Endothelial cell of umbilical vein (primary cell): ENCODE data around the gene EMCN. TPM values are rescaled to one million over a fixed set of nuclear protein-coding genes. Genes with fewer than 3 reads are reported as not detected.

ENCODE experiments used
- BruUV-seq: library from RNA; stranded (reverse); fragments of 400-500 nt; replicated peaks from 2 replicates; lab custom pipeline; 2021; lab: Mats Ljungman, UMichigan
- CTCF ChIA-PET: fragments of 300-600, 350-600 bp; sonication (Branson Sonifier 250); formaldehyde crosslinking; loops from one replicate; lab custom pipeline; 2021; ENCODE audit warnings: antibody characterized with exemption, inconsistent platforms; lab: Charles Lee
- POLR2A ChIA-PET: fragments of 300-600, 350-600 bp; sonication (Branson Sonifier 250); formaldehyde crosslinking; loops from one replicate; lab custom pipeline; 2021; ENCODE audit warnings: antibody characterized with exemption, inconsistent platforms; lab: Charles Lee
- DNase-seq: peaks from one replicate; pipeline ENCODE4 v3.0.0-alpha.2; 2011; ENCODE audit warnings: low read depth, low spot score
- FAIRE-seq: peaks from 2 replicates; lab custom pipeline; 2011; peaks lifted over from hg19 to GRCh38; lab: Jason Lieb, UNC
- H2AFZ ChIP-seq: 2 replicates; pipeline ENCODE4 v1.6.0; 2012; ENCODE audit warnings: low read depth, low read length, control low read depth, inconsistent platforms
- H3K27ac ChIP-seq: 2 replicates; pipeline ENCODE4 v1.5.1; 2011; ENCODE audit warnings: low read depth, mild to moderate bottlenecking, control low read depth, low read length, moderate library complexity; ENCODE audit not compliant: insufficient read depth
- H3K27me3 ChIP-seq, 2 experiments: 2 replicates each; pipeline versions ENCODE4 v1.6.0 to v1.6.1; 2011; ENCODE audit warnings: low read length in 2 of 2, mixed read lengths in 1 of 2; ENCODE audit not compliant: control insufficient read depth in 2 of 2, insufficient read depth in 2 of 2
- H3K36me3 ChIP-seq, 2 experiments: 2 replicates in 1 of 2; 3 replicates in 1 of 2; pipeline ENCODE4 v1.5.1; 2011; ENCODE audit warnings: low read length in 2 of 2, mild to moderate bottlenecking in 1 of 2, moderate library complexity in 1 of 2; ENCODE audit not compliant: control insufficient read depth in 2 of 2, insufficient read depth in 2 of 2; ENCODE audit errors: extremely low read depth in 1 of 2
- H3K4me1 ChIP-seq: 3 replicates; pipeline ENCODE4 v1.5.1; 2011; ENCODE audit warnings: mild to moderate bottlenecking, low read length; ENCODE audit not compliant: control insufficient read depth, insufficient read depth; ENCODE audit errors: extremely low read depth
- H3K4me2 ChIP-seq: 2 replicates; pipeline ENCODE4 v1.6.1; 2011; ENCODE audit warnings: low read length, control low read depth, mixed read lengths; ENCODE audit not compliant: insufficient read depth
- H3K4me3 ChIP-seq, 3 experiments: fragments of 200-600 bp in 1 of 3; sonication (generic), shearing (Covaris generic) in 1 of 3; replicated peaks in 1 of 3; 2 replicates each; pipeline ENCODE4 v1.5.1; 2011 to 2016; ENCODE audit warnings: control low read depth in 3 of 3, low read length in 3 of 3, mild to moderate bottlenecking in 2 of 3, inconsistent platforms in 1 of 3, low read depth in 1 of 3, moderate library complexity in 1 of 3; ENCODE audit not compliant: insufficient read depth in 1 of 3
- H3K79me2 ChIP-seq: 2 replicates; pipeline ENCODE4 v1.6.0; 2012; ENCODE audit warnings: low read length, inconsistent platforms; ENCODE audit not compliant: control insufficient read depth, insufficient read depth
- H3K9ac ChIP-seq: replicated peaks from 2 replicates; pipeline ENCODE3; 2011; ENCODE audit warnings: low read length, control low read depth; ENCODE audit not compliant: insufficient read depth; ENCODE audit errors: extremely low read depth
- H3K9me1 ChIP-seq: replicated peaks from 3 replicates; pipeline ENCODE4 v1.6.0; 2011; ENCODE audit warnings: mild to moderate bottlenecking, low read length; ENCODE audit not compliant: control insufficient read depth, insufficient read depth; ENCODE audit errors: extremely low read depth
- H3K9me3 ChIP-seq: replicated peaks from 2 replicates; pipeline ENCODE4 v1.5.1; 2012; ENCODE audit warnings: low read length, inconsistent platforms; ENCODE audit not compliant: control insufficient read depth, insufficient read depth
- H4K20me1 ChIP-seq: replicated peaks from 2 replicates; pipeline ENCODE3; 2011; ENCODE audit warnings: mild to moderate bottlenecking, low read length; ENCODE audit not compliant: control insufficient read depth, insufficient read depth; ENCODE audit errors: extremely low read depth
- EZH2 ChIP-seq: IDR thresholded peaks from 2 replicates; pipeline ENCODE4 v1.6.1; 2012; ENCODE audit warnings: borderline replicate concordance, low read depth, mild to moderate bottlenecking, moderate library complexity, low read length, inconsistent platforms; ENCODE audit not compliant: severe bottlenecking
- FOS ChIP-seq: IDR thresholded peaks from 2 replicates; pipeline ENCODE4 v1.6.1; 2011; ENCODE audit warnings: mild to moderate bottlenecking, low read length, moderate library complexity, borderline replicate concordance; ENCODE audit not compliant: insufficient read depth
- GATA2 ChIP-seq: IDR thresholded peaks from 2 replicates; pipeline ENCODE4 v1.7.0; 2011; ENCODE audit warnings: low read depth, mild to moderate bottlenecking, moderate library complexity, mixed read lengths, low read length; ENCODE audit not compliant: insufficient read length, insufficient read depth
- JUN ChIP-seq: IDR thresholded peaks from 2 replicates; pipeline ENCODE4 v1.6.1; 2011; ENCODE audit warnings: borderline replicate concordance, low read depth; ENCODE audit not compliant: insufficient read length, insufficient read depth
- MYC ChIP-seq: IDR thresholded peaks from one replicate; pipeline ENCODE4 v1.6.1; 2011; ENCODE audit warnings: mild to moderate bottlenecking, low read depth, low read length
- POLR2A ChIP-seq: IDR thresholded peaks from 2 replicates; pipeline ENCODE4 v1.6.1; 2012; ENCODE audit warnings: low read depth, mild to moderate bottlenecking, control low read depth, low read length
- POLR2AphosphoS5 ChIP-seq: IDR thresholded peaks from 2 replicates; pipeline ENCODE4 v1.6.1; 2012; ENCODE audit warnings: low read depth, mild to moderate bottlenecking, control low read depth, low read length, moderate library complexity; ENCODE audit not compliant: insufficient read depth
- dilution Hi-C: fragments of 300-500 bp; cut with MboI; formaldehyde crosslinking; loops from one replicate; pipeline ENCODE4 v1.15.0; 2019; ENCODE audit warnings: low sequenced_read_pairs; ENCODE audit not compliant: extremely low pct_ligation_motif_present
- intact Hi-C: fragments of 100-400 bp; cut with micrococcal nuclease; formaldehyde crosslinking; loops from one replicate; pipeline ENCODE4 v1.10.0; 2022
- polyA plus RNA-seq, 4 experiments: library from polyadenylated mRNA; depleted of rRNA in 3 of 4; stranded (reverse) in 3 of 4; unstranded in 1 of 4; fragments of >200 nt; gene quantifications; 2 replicates each; pipeline versions ENCODE4 v1.2.1 to v1.2.3, GENCODE V29; 2011 to 2012; ENCODE audit warnings: missing spikeins in 1 of 4
- total RNA-seq: library from RNA; stranded (reverse); gene quantifications from 2 replicates; pipeline ENCODE4 v1.2.3, GENCODE V29; 2021
- TF ChIP-seq, protein P1 (sequence below): IDR thresholded peaks from 2 replicates; pipeline ENCODE4 v1.6.1; 2011; ENCODE audit not compliant: insufficient read depth, insufficient read length
- TF ChIP-seq, protein P2 (sequence below), 2 donors: IDR thresholded peaks; 1 replicate in 1 of 2; 2 replicates in 1 of 2; pipeline ENCODE4 v1.5.1; 2011; ENCODE audit warnings: low read length in 2 of 2, mild to moderate bottlenecking in 2 of 2, moderate library complexity in 2 of 2, control low read depth in 1 of 2, inconsistent platforms in 1 of 2, low read depth in 1 of 2; ENCODE audit not compliant: insufficient read depth in 1 of 2; ENCODE audit errors: extremely low read depth in 1 of 2

Gene EMCN
- total and polyA plus RNA-seq, 2 donors (not counting 3 experiments of a cell fraction or from before 2014, with no cell fraction given), result 51.6 to 97.3 TPM

DNA sequence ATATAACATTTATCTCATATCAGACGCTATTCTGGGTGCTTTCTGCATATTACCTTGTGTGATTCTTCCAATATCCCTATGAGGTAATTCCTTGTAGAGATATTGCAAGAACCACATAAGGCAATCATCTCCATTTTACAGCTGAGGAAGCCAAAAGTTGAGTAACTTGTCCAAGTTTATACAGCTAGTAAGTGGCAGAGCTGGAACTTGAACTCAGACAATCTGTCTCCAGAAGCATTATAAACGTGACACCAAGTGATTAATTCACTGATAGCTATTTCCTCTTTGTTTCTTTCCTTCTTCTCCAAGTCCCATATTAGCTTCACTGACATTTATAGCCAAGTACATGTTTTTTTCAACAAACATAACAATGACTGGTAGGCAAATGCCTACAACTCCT, 7.3 kb downstream of the EMCN start:
- Histone ChIP-seq H3K36me3 (no peaks in the 10 kb centered on the region), H3K9me3 (no peaks in the 10 kb centered on the region), H3K4me3 (peak overlapping the region in 1 of 3 experiments; percentile 12), H3K27me3 (no peaks in the 10 kb centered on the region), H3K9ac (no peak overlapping the region), H3K79me2 (peaks cover 37% of the 10 kb centered on the region), H2AFZ (peak overlapping the region; percentile 34), H3K9me1 (no peaks in the 10 kb centered on the region), H4K20me1 (peaks cover 3% of the 10 kb centered on the region), H3K27ac (peak overlapping the region; percentile 34), H3K4me2 (peak overlapping the region; percentile 84), H3K4me1 (peaks cover 45% of the 10 kb centered on the region)
- dilution Hi-C loops, result no loop called here
- FAIRE-seq (no peak), DNase-seq (peak; percentile 69)
- intact Hi-C loops, result loop anchor here (10.0 kb wide), 1 partner anchor 416 kb away; no protein-coding TSS in a partner anchor
- ChIA-PET POLR2A (no interaction called here), CTCF (no interaction called here)
- TF ChIP-seq, protein P1, sequence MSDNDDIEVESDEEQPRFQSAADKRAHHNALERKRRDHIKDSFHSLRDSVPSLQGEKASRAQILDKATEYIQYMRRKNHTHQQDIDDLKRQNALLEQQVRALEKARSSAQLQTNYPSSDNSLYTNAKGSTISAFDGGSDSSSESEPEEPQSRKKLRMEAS, result no peak
- TF ChIP-seq JUN (no peak), GATA2 (peak; percentile 41), POLR2AphosphoS5 (no peak), MYC (no peak), EZH2 (no peak), POLR2A (no peak), FOS (peak; percentile 5)
- TF ChIP-seq, protein P2, sequence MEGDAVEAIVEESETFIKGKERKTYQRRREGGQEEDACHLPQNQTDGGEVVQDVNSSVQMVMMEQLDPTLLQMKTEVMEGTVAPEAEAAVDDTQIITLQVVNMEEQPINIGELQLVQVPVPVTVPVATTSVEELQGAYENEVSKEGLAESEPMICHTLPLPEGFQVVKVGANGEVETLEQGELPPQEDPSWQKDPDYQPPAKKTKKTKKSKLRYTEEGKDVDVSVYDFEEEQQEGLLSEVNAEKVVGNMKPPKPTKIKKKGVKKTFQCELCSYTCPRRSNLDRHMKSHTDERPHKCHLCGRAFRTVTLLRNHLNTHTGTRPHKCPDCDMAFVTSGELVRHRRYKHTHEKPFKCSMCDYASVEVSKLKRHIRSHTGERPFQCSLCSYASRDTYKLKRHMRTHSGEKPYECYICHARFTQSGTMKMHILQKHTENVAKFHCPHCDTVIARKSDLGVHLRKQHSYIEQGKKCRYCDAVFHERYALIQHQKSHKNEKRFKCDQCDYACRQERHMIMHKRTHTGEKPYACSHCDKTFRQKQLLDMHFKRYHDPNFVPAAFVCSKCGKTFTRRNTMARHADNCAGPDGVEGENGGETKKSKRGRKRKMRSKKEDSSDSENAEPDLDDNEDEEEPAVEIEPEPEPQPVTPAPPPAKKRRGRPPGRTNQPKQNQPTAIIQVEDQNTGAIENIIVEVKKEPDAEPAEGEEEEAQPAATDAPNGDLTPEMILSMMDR (IDR thresholded peaks at IDR 0.05; ENCODE audit: extremely low read depth in 1 of 2, insufficient read depth in 1 of 2, low read depth in 1 of 2, low read length in 2 of 2), result no peak
- BruUV-seq, result no TSS peak
